KOPT-K1 (cell line): ENCODE data around the gene TDRD10.

Experiments used
- H3K27ac ChIP-seq: fragments of 200-600 bp; sonication (generic); 2 replicates; pipeline ENCODE4 v1.5.1; 2016; ENCODE audit warnings: antibody characterized with exemption, mild to moderate bottlenecking, low read depth, low read length; ENCODE audit not compliant: poor library complexity, severe bottlenecking
- H3K36me3 ChIP-seq: fragments of 200-600 bp; sonication (generic); 2 replicates; pipeline ENCODE4 v1.5.1; 2017; ENCODE audit warnings: antibody characterized with exemption, mild to moderate bottlenecking, low read length, moderate library complexity; ENCODE audit not compliant: insufficient read depth
- H3K9me3 ChIP-seq: fragments of 200-600 bp; sonication (generic); 2 replicates; pipeline ENCODE4 v1.5.1; 2017; ENCODE audit warnings: antibody characterized with exemption, low read length, mild to moderate bottlenecking; ENCODE audit not compliant: insufficient read depth, poor library complexity, severe bottlenecking

The TDRD10 gene

DNA sequence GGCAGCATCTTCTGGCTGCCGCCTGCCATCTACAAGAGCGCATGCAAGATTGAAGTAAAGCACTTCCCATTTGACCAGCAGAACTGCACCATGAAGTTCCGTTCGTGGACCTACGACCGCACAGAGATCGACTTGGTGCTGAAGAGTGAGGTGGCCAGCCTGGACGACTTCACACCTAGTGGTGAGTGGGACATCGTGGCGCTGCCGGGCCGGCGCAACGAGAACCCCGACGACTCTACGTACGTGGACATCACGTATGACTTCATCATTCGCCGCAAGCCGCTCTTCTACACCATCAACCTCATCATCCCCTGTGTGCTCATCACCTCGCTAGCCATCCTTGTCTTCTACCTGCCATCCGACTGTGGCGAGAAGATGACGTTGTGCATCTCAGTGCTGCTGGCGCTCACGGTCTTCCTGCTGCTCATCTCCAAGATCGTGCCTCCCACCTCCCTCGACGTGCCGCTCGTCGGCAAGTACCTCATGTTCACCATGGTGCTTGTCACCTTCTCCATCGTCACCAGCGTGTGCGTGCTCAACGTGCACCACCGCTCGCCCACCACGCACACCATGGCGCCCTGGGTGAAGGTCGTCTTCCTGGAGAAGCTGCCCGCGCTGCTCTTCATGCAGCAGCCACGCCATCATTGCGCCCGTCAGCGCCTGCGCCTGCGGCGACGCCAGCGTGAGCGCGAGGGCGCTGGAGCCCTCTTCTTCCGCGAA, 69.4 kb downstream of the TDRD10 start:
- no peaks in the 10 kb centered on the region for H3K36me3 ChIP-seq

GRCh38 chr1:154571964-154572288, 69.9 kb downstream of the TDRD10 start:
- H3K27ac ChIP-seq, result no peak overlapping the region
- H3K36me3 ChIP-seq, result no peaks in the 10 kb centered on the region
- no peaks in the 10 kb centered on the region for H3K9me3 ChIP-seq

More for the DNA sequence above, 69.4 kb downstream of the TDRD10 start:
- Histone ChIP-seq H3K9me3 (no peaks in the 10 kb centered on the region), H3K27ac (no peak overlapping the region)

DNA sequence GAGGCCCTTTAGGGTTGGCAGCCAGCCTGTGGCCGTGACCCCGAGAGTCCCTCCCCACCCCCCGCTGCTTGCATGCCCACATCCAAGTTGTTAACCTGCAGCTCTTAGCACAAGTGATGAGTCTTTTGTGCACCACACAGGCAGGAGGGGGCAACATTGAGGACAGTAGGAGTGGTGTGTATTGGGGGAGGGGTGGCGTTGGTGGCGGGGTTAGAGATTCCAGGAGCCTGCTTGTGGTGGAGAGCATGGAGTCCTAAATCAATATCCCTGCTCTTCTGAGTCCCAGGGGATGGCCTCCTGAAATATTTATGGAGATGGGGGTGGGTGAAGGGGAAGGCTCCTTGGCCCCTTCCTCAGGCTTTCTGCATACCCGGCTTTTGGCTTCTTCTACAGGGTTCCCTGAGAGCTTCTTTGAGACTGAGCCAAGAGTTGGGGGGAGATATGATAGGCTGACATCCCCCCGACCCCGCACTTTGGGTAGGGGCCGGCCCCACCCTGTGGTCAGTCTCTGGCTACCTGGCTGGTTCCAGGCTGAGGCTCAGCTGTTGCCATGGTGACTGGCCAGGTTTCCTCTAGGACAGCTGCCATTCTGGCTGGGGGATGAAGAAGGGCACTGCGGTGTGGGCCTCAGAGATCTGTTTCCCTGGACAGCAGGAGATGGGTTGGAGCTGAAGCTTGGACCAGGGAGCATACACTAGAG, 70.6 kb downstream of the TDRD10 start:
- no peak overlapping the region for H3K27ac ChIP-seq
- peaks cover 7% of the 10 kb centered on the region; the same call in 1 of the 2 replicates for H3K36me3 ChIP-seq
- H3K9me3 ChIP-seq, result no peaks in the 10 kb centered on the region

DNA sequence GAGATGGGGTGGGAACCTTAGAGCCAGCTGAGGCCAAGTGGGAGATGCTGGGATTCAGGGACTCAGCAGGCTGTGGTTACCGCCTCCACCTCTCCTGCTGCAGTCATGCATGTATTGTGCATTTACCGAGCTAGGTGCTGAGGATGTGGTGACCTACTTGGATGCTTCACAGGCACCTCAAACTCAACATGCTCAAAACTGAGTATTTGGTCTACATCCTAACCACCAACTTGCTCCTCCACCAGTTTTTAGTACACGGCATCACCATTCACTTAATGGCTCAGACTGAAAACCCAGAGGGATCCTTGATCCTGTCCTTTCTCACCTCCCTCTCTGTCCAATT, 71.1 kb downstream of the TDRD10 start:
- Histone ChIP-seq H3K36me3 (peaks cover 12% of the 10 kb centered on the region), H3K27ac (no peak overlapping the region), H3K9me3 (no peaks in the 10 kb centered on the region)

GRCh38 chr1:154574716-154575115, 72.7 kb downstream of the TDRD10 start:
- Histone ChIP-seq H3K27ac (no peak overlapping the region), H3K36me3 (peaks cover 28% of the 10 kb centered on the region), H3K9me3 (no peaks in the 10 kb centered on the region)

DNA sequence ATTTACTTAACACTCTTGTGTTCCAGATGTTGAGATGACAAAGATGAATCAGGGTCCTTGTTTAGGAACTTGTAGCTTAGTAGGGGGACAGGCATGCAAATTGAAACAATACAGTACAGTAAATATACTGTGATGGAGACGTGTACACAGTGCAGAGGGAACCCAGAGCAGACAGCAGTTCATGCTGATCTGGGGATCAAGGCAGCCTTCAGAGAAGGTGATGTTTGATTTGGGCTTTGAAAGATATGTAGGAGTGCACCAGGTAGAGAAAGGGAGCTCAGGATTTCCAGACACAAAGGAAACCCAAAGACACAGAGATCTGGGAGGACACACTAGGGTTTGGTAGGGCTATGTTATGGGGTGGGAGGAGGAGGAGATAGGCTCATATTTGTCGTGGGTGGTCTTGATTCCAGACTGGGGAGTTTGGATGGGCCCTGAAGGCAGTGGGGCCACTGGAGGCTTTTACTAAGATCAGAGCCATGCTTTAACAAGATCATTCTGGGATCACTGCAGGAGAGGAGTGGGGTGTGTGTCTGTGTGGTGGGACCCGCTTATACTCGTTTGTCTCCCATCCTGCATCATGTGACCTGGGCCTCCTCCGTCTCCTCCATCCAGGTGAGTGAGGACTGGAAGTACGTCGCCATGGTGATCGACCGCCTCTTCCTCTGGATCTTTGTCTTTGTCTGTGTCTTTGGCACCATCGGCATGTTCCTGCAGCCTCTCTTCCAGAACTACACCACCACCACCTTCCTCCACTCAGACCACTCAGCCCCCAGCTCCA, 73.3 kb downstream of the TDRD10 start:
- peaks cover 34% of the 10 kb centered on the region for H3K36me3 ChIP-seq
- H3K27ac ChIP-seq, result no peak overlapping the region

DNA sequence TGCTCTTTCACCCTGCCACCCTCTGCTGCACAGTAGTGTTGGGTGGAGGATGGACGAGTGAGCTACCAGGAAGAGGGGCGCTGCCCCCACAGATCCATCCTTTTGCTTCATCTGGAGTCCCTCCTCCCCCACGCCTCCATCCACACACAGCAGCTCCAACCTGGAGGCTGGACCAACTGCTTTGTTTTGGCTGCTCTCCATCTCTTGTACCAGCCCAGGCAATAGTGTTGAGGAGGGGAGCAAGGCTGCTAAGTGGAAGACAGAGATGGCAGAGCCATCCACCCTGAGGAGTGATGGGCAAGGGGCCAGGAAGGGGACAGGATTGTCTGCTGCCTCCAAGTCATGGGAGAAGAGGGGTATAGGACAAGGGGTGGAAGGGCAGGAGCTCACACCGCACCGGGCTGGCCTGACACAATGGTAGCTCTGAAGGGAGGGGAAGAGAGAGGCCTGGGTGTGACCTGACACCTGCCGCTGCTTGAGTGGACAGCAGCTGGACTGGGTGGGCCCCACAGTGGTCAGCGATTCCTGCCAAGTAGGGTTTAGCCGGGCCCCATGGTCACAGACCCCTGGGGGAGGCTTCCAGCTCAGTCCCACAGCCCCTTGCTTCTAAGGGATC, 74.0 kb downstream of the TDRD10 start:
- no peak overlapping the region for H3K27ac ChIP-seq
- H3K9me3 ChIP-seq, result no peaks in the 10 kb centered on the region
- peaks cover 41% of the 10 kb centered on the region for H3K36me3 ChIP-seq

More for the DNA sequence above, 73.3 kb downstream of the TDRD10 start:
- H3K9me3 ChIP-seq, result no peaks in the 10 kb centered on the region

DNA sequence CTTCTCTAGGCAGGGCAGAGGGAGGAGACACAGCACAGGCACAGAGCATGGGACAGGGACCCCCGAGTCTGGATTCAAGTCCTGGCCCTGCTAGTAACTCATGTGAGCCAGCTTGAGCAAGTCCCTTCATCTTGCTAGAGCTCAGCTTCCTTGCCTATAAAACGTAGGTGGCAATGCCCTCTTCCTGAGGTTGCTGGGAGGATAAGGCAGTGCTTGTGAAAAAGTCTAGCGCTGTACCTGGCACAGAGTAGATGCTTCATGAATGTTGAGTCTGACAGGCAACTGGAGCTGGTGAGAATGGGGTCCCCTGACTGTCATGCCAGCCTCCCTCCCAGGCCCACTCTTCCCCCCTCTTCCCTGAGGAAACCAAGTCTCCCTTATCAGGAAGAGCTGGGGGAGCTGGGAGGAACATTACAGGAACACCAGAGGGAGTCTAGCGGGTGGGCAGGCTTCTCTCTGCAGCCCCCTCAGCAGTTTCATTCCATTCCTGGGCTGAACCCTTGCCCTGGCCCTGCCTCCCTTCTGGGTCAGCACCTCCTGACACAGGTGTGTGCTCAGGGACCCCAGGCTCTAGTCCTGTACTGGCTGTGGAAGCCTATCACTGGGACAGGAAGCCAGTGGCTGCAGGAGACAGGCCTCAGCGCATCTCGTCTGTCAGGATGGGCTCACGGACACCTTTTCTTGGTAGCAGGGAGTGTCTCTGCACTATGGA, 75.5 kb downstream of the TDRD10 start:
- Histone ChIP-seq H3K36me3 (peaks cover 56% of the 10 kb centered on the region), H3K9me3 (no peaks in the 10 kb centered on the region), H3K27ac (no peak overlapping the region)

GRCh38 chr1:154578058-154578418, 76.0 kb downstream of the TDRD10 start:
- Histone ChIP-seq H3K9me3 (no peaks in the 10 kb centered on the region), H3K27ac (no peak overlapping the region), H3K36me3 (peaks cover 61% of the 10 kb centered on the region)

GRCh38 chr1:154579374-154579773, 77.4 kb downstream of the TDRD10 start:
- peaks cover 74% of the 10 kb centered on the region for H3K36me3 ChIP-seq

DNA sequence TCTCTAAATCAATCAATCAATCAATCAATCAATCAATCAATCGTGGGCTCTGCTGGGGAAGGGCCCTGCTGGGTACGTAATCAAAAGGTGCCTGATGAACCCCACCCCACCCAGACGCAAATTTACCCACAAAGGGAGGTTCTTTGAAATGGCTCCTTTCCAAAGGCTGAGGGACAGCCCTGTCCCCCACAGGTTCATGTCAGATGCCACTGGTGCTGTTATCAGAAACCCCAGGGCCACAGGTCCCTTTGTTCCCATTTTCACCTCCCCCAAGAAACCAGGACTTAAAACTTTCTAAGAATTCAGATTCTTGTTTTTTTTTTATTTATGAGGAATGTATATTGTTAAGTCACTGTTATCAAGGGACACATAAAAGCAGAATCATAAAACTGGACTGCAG, 79.7 kb downstream of the TDRD10 start:
- peaks cover 98% of the 10 kb centered on the region for H3K36me3 ChIP-seq
- no peaks in the 10 kb centered on the region for H3K9me3 ChIP-seq
- no peak overlapping the region for H3K27ac ChIP-seq

More at GRCh38 chr1:154579374-154579773, 77.4 kb downstream of the TDRD10 start:
- Histone ChIP-seq H3K9me3 (no peaks in the 10 kb centered on the region), H3K27ac (no peak overlapping the region)

DNA sequence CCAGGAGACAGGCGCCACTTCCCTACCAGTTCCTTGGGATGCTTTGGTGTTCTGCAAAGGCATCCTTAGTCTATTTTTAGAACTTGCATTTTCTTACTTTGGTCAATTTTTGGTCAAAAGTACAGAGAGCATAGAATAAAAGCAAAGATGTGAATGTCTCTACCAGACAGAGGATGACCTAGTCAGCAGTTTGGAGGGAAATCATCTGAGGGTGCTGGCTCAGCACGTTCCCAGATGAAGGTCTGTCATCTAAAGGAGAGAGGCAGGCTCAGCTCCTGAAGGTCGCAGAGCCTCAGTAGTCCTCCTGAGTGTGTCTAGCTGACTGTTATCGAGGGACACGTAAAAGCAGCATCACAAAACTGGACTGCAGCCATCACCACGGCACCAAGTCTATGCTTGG, 80.9 kb downstream of the TDRD10 start:
- Histone ChIP-seq H3K27ac (no peak overlapping the region), H3K36me3 (peaks cover 100% of the 10 kb centered on the region), H3K9me3 (no peaks in the 10 kb centered on the region)

GRCh38 chr1:154583773-154584172, 81.8 kb downstream of the TDRD10 start:
- H3K36me3 ChIP-seq, result peaks cover 100% of the 10 kb centered on the region
- H3K9me3 ChIP-seq, result no peaks in the 10 kb centered on the region
- no peak overlapping the region for H3K27ac ChIP-seq

- H3K36me3 ChIP-seq, result peaks cover 100% of the 10 kb centered on the region
- no peak overlapping the region for H3K27ac ChIP-seq
- H3K9me3 ChIP-seq, result no peaks in the 10 kb centered on the region
Observed at GRCh38 chr1:154584267-154584994, 82.4 kb downstream of the TDRD10 start.
